GM21619 (cell line): ENCODE results near the gene RCCD1.
"Not testable (repeated sequence)": the region's sequence is repeated elsewhere in the genome, so short reads cannot be mapped to it uniquely, and the experiment has no call there.

ENCODE experiments used
- ATAC-seq: cut with Tn5 transposase; IDR thresholded peaks from one replicate; pipeline ENCODE4 v1.9.1; 2021; ENCODE audit not compliant: unreplicated experiment

RCCD1 gene, protein sequence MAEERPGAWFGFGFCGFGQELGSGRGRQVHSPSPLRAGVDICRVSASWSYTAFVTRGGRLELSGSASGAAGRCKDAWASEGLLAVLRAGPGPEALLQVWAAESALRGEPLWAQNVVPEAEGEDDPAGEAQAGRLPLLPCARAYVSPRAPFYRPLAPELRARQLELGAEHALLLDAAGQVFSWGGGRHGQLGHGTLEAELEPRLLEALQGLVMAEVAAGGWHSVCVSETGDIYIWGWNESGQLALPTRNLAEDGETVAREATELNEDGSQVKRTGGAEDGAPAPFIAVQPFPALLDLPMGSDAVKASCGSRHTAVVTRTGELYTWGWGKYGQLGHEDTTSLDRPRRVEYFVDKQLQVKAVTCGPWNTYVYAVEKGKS

GRCh38 chr15:90954712-90955623 lies at the start of gene RCCD1:
TSS of gene RCCD1 (plus strand) at chr15:90954884. CDS start at chr15:90956735, 1,851 bp downstream.
- peak; percentile 91 for ATAC-seq

DNA sequence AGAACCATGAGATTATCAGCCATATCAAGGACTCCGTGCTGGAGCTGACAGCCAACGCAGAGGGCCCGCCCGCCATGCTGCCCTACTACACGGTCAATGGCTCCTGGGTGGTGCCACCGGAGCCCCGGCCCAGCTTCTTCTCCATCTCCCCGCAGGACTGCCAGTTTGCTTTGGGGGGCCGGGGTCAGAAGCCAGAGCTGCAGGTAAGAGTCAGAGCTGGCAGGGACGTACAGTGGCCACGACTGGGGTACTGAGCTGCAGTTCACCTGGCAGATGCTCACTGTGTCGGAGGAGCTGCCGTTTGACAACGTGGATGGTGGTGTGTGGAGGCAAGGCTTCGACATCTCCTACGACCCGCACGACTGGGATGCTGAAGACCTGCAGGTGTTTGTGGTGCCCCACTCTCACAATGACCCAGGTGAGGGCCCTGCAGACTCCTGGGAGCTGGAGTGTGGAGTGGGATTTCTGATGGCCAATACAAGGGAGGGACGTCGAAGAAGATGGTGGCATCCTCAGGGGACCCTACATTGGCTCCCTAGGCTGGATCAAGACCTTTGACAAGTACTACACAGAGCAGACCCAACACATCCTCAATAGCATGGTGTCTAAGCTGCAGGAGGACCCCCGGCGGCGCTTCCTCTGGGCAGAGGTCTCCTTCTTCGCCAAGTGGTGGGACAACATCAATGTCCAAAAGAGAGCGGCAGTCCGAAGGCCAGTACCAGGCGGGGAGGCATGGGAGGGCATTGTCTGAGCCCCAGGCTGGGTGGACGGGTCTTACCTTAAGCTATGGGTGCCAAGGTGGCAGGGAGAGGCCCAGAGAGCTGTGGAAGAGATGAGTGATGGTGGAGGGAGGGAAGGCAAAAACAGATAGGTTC lies 49.1 kb upstream of the RCCD1 start:
- ATAC-seq, result no peak

GRCh38 chr15:90906181-90906849 lies 48.4 kb upstream of the RCCD1 start:
- no peak for ATAC-seq

- ATAC-seq, result no peak
Measured at GRCh38 chr15:90907051-90907660, 47.5 kb upstream of the RCCD1 start.

DNA sequence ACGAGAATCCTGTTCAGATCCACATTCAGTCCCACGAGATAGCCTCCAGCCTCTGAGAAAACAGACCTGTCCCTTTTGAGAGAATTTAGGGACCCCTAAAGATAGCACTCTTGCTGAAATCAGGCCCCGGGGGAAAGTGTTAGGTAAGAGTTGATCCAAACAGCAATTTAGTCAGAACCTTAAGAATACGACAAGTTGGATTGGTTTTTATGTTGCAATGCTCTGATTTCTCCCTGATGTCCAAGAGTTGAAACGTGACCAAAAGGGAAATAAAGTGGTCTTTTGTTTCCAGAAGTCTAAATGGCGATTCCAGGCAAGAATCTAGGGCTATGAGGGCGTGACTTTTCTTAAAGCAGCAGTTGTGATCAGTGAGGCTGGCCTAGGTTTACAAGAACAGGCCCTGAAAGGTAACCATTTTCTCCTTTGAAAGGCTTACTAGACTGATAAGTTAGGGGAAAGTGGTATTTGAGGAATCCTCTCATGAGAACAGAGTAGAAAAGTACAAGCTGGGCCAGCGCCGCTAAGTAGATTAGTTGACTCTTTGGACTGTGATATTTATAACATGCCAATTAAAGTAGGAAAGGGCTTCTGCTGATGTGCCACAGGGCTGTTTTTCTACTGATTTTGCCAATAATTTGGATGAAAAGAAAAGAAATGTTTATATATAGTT lies 46.7 kb upstream of the RCCD1 start:
- ATAC-seq, result no peak

DNA sequence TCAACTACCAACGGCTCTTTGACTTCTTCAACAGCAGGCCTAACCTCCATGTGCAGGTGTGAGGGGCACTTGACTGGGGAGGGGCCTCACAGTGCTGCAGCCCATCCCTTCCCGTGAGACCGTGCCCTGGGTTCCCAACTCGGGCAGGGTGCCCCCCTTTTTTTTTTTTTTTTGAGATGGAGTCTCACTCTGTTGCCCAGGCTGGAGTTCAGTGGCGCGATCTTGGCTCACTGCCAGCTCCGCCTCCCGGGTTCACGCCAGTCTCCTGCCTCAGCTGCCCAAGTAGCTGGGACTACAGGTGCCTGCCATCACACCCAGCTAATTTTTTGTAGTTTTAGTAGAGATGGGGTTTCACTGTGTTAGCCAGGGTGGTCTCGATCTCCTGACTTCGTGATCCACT lies 45.2 kb upstream of the RCCD1 start:
- not testable (repeated sequence) for ATAC-seq

- ATAC-seq, result no peak
Measured at GRCh38 chr15:90909976-90910375, 44.7 kb upstream of the RCCD1 start.

GRCh38 chr15:90910441-90911301 lies 44.0 kb upstream of the RCCD1 start:
- no peak for ATAC-seq

- ATAC-seq, result no peak
Measured at GRCh38 chr15:90911302-90911623, 43.4 kb upstream of the RCCD1 start.

DNA sequence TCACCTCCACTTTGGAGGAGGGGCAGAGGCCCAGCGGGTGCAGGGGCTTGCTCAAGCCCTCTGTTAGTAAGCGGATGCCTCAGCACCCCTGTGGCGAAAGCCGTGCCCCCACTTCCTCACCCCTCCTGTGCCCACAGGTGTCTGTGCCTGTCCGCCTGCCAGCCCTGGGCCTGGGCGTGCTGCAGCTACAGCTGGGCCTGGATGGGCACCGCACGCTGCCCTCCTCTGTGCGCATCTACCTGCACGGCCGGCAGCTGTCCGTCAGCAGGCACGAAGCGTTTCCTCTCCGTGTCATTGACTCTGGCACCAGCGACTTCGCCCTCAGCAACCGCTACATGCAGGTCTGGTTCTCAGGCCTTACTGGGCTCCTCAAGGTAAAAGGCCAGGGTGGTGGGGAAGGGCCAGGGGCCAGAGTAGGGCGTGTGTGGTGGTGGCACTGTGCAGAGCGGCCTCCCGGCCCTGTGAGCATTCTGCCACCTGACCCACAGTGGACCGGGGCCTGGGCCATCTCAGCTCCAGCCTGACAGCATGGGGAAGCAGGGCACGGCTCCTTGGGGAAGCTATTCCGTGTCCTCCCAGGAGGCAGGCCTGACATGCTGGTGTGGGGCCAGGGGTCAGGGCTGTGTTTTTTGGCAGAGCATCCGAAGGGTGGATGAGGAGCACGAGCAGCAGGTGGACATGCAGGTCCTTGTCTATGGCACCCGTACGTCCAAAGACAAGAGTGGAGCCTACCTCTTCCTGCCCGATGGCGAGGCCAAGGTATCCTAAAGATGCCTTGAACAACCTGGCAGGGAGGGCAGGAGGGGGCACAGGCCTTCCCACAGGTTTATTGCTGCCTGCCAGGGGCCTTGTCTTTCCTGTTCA lies 42.5 kb upstream of the RCCD1 start:
- no peak for ATAC-seq

DNA sequence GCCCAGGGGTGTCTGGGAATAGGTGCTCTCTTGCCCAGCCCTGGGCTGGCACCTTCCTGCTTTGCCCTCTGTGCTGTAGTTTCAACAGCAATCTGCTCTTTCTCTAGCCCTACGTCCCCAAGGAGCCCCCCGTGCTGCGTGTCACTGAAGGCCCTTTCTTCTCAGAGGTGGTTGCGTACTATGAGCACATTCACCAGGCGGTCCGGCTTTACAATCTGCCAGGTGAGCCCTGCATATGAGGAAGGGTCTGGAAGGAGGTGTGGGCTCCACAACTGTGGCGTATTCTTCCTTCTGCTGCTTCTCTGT lies 42.0 kb upstream of the RCCD1 start:
- no peak for ATAC-seq

DNA sequence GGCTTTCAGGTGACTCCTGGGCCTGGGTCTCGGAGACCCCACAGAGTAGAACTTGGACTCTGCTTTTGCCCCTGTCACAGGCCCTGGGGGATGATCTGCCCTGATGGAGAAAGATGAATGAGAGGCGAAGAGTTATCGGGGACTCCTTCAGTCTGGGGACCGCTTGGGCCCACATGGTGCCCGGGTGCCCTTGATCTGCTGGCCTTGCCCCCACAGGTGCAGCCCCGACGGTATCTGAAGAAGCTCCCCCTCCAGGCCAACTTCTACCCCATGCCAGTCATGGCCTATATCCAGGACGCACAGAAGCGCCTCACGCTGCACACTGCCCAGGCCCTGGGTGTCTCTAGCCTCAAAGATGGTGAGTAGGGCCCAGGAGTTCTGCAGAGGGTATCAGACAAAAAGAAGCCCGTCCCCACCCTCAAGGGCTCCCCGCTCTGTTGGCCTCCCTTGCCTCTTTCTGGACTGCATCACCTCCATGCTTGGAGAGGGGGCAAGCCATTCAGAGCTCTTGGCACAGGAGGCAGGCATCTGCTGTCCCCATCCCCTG lies 41.2 kb upstream of the RCCD1 start:
- no peak for ATAC-seq

GRCh38 chr15:90914305-90915080 lies 40.2 kb upstream of the RCCD1 start:
- no peak for ATAC-seq

- no peak for ATAC-seq
Measured at GRCh38 chr15:90915216-90915807, 39.4 kb upstream of the RCCD1 start.

- ATAC-seq, result no peak
Measured at GRCh38 chr15:90915808-90916440, 38.8 kb upstream of the RCCD1 start.

DNA sequence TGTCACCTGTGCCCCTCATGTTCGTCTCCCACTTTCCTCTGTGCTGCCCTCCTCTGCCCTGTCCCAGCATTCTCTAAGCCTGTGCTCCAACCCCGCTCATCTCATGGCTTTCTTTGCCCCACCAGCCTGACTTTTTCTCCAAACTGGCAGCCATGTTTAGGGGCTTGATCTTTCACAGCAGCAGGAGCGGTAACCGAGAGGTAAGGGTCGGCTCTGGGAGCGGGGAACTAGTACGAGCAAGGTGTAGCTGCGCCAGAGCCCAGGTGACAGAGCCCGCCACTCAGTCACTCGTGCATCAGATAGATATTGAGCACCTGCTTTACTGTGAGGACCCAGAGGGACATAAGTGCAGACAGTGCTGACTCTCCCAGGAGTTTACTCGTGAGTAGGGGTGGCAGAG lies 38.2 kb upstream of the RCCD1 start:
- ATAC-seq, result no peak
